MCF 10A (cell line): ENCODE results near the gene CPNE4. TPM values are rescaled to one million over a fixed set of nuclear protein-coding genes. Genes with fewer than 3 reads are reported as not detected.

Source experiments
- Bru-seq: library from RNA; stranded (reverse); fragments of 400-500 nt; gene quantifications from one replicate; lab custom pipeline; 2021; lab: Mats Ljungman, UMichigan
- BruChase-seq, 2 experiments: library from RNA; stranded (reverse); fragments of 400-500 nt; gene quantifications; one replicate each; lab custom pipeline; 2021; lab: Mats Ljungman, UMichigan
- BruUV-seq: library from RNA; stranded (reverse); fragments of 400-500 nt; replicated peaks from 2 replicates; lab custom pipeline; 2021; lab: Mats Ljungman, UMichigan
- CTCF ChIA-PET: fragments of 300-600 bp; sonication (Branson Sonifier 250); formaldehyde crosslinking; extraction: SDS; loops from one replicate; lab custom pipeline; 2021; ENCODE audit warnings: antibody characterized with exemption, inconsistent platforms; lab: Yijun Ruan, JAX
- POLR2A ChIA-PET: fragments of 300-600, 350-650 bp; sonication (Branson Sonifier 250); formaldehyde crosslinking; extraction: SDS; loops from one replicate; lab custom pipeline; 2020; ENCODE audit warnings: antibody characterized with exemption, inconsistent platforms; lab: Yijun Ruan, JAX
- DNase-seq: peaks from one replicate; pipeline ENCODE4 v3.0.0-alpha.2; 2018; ENCODE audit not compliant: unreplicated experiment
- H3K27ac Mint-ChIP-seq: one replicate; pipeline ENCODE4 v1.8.0; 2022; ENCODE audit warnings: mild to moderate bottlenecking, low read depth, mixed read lengths; ENCODE audit not compliant: unreplicated experiment
- H3K27me3 Mint-ChIP-seq: one replicate; pipeline ENCODE4 v1.8.0; 2022; ENCODE audit warnings: mixed read lengths; ENCODE audit not compliant: insufficient read depth, unreplicated experiment
- H3K36me3 Mint-ChIP-seq: one replicate; pipeline ENCODE4 v1.8.0; 2022; ENCODE audit warnings: mild to moderate bottlenecking, moderate library complexity, mixed read lengths; ENCODE audit not compliant: insufficient read depth, unreplicated experiment
- H3K4me1 Mint-ChIP-seq: one replicate; pipeline ENCODE4 v1.8.0; 2022; ENCODE audit warnings: mixed read lengths; ENCODE audit not compliant: insufficient read depth, unreplicated experiment
- H3K4me3 Mint-ChIP-seq: one replicate; pipeline ENCODE4 v1.8.0; 2022; ENCODE audit warnings: mild to moderate bottlenecking, moderate library complexity, mixed read lengths; ENCODE audit not compliant: unreplicated experiment
- H3K9me3 Mint-ChIP-seq: one replicate; pipeline ENCODE4 v1.8.0; 2022; ENCODE audit warnings: mixed read lengths; ENCODE audit not compliant: unreplicated experiment
- intact Hi-C: fragments of 100-400 bp; cut with micrococcal nuclease; formaldehyde crosslinking; loops from 2 replicates; pipeline ENCODE4 v1.14.1; 2022
- long read RNA-seq: library from polyadenylated mRNA; stranded (forward); transcript quantifications from one replicate; pipeline ENCODE4 v2.0.0, GENCODE V29; 2022
- total RNA-seq: library from RNA; stranded (reverse); gene quantifications from 2 replicates; pipeline ENCODE4 v1.2.3, GENCODE V29; 2022
- TF ChIP-seq, protein P1 (sequence below): fragments of 200-600 bp; IDR thresholded peaks from one replicate; pipeline ENCODE4 v1.8.0; 2022; ENCODE audit warnings: antibody characterized with exemption, mild to moderate bottlenecking; ENCODE audit not compliant: unreplicated experiment

The CPNE4 gene
- total RNA-seq (not detected in 2 replicates), Bru-seq, nascent RNA (percentile 15 among the genes with signal in this experiment), BruChase-seq, experiment 1, labeled RNA remaining after a 6-hour chase (percentile 5 among the genes with signal in this experiment), BruChase-seq, experiment 2, labeled RNA remaining after a 2-hour chase (percentile 13 among the genes with signal in this experiment)
- long read RNA-seq, partial matches to known transcripts: 0 of 1 reads
- long read RNA-seq, other reads (novel, unspliced or antisense): 1 of 1 reads

DNA sequence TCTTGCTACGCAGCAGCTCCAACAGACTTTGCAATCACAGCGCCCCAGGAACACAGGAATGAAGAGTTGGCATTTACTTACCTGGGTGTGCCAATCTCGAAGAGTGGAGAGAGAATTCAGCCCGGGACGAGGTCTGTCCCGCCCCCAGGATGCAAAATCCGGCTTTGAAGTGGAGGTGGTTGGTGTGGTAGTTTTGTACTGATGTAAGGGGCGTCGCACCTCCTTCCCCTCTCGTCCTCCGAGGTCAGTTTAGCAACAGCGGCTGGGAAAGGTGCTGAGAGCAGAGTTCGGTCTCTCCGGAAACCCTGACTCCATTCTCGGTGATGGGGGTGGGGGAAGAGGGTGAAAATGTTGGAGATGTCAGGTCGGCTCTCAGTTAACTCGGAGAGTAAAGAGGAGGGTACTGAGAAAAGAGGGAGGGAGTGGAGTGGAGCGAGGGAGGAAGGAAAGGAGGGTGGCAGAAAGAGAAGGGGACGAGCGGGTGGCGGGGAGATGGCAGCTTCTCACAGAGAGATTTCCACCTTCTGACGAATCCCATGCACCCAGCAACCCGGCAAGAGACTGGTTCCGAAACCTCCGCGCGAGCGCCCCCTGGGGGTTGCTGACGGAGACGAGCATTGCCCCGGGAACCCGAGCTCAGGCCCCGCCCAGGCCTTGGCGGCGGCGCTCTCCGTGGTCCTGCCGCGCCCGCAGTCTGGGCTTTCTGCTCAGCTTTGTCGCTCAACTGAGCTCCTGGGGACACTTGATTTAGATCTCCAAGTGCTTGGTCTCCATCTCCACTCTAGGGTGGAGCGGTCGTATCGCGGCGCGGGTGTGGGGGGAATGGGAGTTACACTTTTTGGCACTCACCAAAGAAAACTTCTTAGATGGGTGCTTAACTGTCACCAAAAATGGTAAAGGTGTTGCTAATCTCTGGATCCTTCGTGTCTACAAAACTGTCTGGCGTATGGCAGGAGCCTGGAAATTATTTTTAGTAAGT lies at the start of gene CPNE4:
Gene CPNE4, minus strand, starts transcription at position 529 of the 979 bp plus-strand sequence.
- ChIA-PET POLR2A (no interaction called here), CTCF (interaction anchor here (0.6 to 8.7 kb wide), 32 partner anchors 9 to 1776 kb away, joined by 3 to 447 read pairs (median 4); no protein-coding TSS in a partner anchor)
- TF ChIP-seq, protein P1, sequence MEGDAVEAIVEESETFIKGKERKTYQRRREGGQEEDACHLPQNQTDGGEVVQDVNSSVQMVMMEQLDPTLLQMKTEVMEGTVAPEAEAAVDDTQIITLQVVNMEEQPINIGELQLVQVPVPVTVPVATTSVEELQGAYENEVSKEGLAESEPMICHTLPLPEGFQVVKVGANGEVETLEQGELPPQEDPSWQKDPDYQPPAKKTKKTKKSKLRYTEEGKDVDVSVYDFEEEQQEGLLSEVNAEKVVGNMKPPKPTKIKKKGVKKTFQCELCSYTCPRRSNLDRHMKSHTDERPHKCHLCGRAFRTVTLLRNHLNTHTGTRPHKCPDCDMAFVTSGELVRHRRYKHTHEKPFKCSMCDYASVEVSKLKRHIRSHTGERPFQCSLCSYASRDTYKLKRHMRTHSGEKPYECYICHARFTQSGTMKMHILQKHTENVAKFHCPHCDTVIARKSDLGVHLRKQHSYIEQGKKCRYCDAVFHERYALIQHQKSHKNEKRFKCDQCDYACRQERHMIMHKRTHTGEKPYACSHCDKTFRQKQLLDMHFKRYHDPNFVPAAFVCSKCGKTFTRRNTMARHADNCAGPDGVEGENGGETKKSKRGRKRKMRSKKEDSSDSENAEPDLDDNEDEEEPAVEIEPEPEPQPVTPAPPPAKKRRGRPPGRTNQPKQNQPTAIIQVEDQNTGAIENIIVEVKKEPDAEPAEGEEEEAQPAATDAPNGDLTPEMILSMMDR: peak; percentile 91
- intact Hi-C loops: loop anchor here (5.0 kb wide), 1 partner anchor 308 kb away; no protein-coding TSS in a partner anchor
- H3K4me1 Mint-ChIP-seq: peaks cover 10% of the 10 kb centered on the region
- no peaks in the 10 kb centered on the region for H3K36me3 Mint-ChIP-seq
- DNase-seq: peak; percentile 87
- no peaks in the 10 kb centered on the region for H3K9me3 Mint-ChIP-seq
- H3K27me3 Mint-ChIP-seq: peaks cover 44% of the 10 kb centered on the region
- no peak within 1 kb of the TSS for H3K27ac Mint-ChIP-seq
- H3K4me3 Mint-ChIP-seq: peak within 1 kb of the TSS; percentile 73
- BruUV-seq: no TSS peak

DNA sequence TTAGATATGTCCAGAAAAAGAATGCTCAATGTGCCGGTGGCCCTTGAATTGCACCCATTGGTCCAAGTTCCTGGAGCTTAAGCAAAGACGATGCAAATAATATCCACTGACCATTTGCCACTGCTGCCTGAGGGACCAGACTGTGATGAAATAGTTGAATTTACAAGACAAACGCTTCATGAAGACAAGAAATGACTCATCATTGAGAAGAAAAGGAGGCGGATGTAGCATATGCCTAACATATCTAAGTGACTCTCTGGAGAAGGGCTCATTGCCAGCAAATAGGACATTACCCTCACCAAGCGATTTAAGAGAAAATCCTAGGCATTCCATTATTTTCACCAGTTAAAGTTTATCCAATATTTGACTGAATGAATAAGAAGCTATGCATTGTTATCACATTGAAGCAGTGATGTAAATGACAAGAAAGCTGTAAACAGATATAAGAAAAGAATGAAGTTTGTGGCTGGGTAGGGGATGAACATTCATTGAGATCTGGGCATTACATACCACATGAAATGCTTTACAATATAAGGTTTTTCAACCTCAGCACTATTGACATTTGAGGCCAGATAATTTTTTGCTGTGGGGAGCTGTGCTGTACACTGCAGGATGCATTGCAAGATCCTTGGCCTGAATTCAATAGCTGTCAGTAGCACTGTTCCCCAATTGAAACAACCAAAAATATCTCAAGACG lies 48.9 kb upstream of the CPNE4 start:
- no peaks in the 10 kb centered on the region for H3K27me3 Mint-ChIP-seq
- H3K36me3 Mint-ChIP-seq: no peaks in the 10 kb centered on the region
- H3K27ac Mint-ChIP-seq: no peak overlapping the region
- POLR2A ChIA-PET: no interaction called here
- CTCF ChIA-PET: interaction anchor here (0.6 to 2.4 kb wide), 6 partner anchors 10 to 1659 kb away, joined by 3 to 15 read pairs (median 4); no protein-coding TSS in a partner anchor
- no peaks in the 10 kb centered on the region for H3K9me3 Mint-ChIP-seq
- peaks cover 8% of the 10 kb centered on the region for H3K4me1 Mint-ChIP-seq
- intact Hi-C loops: no loop called here
- TF ChIP-seq, protein P1: no peak
- H3K4me3 Mint-ChIP-seq: no peak overlapping the region
- no TSS peak for BruUV-seq
- DNase-seq: peak; percentile 90

DNA sequence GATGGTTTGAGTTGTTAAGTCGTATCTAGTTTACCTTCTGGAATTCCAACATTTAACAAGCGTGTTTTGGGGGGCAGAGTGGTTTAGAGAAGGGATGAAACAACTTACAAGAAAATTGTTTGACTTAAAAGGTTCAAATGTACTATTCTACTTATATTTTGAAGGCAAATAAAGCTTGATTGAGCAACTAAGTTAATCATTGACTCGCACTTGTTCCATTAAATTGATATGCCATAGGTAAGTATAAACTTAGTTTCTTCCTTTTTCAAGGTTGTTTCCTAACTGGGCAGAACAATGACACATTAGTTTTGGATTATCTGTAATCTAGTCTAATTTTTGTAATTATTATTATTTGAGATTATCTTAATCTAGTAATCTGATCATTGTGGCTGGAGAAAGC lies 48.3 kb upstream of the CPNE4 start:
- POLR2A ChIA-PET: no interaction called here
- Mint-ChIP-seq H3K4me3 (no peak overlapping the region), H3K27me3 (no peaks in the 10 kb centered on the region), H3K36me3 (no peaks in the 10 kb centered on the region), H3K4me1 (peaks cover 8% of the 10 kb centered on the region), H3K27ac (no peak overlapping the region), H3K9me3 (no peaks in the 10 kb centered on the region)
- no TSS peak for BruUV-seq
- TF ChIP-seq, protein P1: no peak
- CTCF ChIA-PET: interaction anchor here (0.7 to 2.4 kb wide), 4 partner anchors 45 to 1660 kb away, joined by 4 to 15 read pairs (median 6); no protein-coding TSS in a partner anchor
- intact Hi-C loops: no loop called here
- no peak for DNase-seq
